OCI-LY3 (cell line): ENCODE data around the gene HAGH.

Experiments
- EZH2phosphoT487 ChIP-seq: fragments of 200-600 bp; shearing (Covaris generic); IDR thresholded peaks from 2 replicates; pipeline ENCODE4 v1.6.1; 2018; ENCODE audit warnings: antibody characterized with exemption, mixed run types, low read depth
- TF ChIP-seq, protein P1 (sequence below): fragments of 200-600, 300-600 bp; sonication (generic); IDR thresholded peaks from 2 replicates; pipeline ENCODE4 v1.5.1; 2014; ENCODE audit warnings: antibody characterized with exemption, low read length, low read depth

DNA sequence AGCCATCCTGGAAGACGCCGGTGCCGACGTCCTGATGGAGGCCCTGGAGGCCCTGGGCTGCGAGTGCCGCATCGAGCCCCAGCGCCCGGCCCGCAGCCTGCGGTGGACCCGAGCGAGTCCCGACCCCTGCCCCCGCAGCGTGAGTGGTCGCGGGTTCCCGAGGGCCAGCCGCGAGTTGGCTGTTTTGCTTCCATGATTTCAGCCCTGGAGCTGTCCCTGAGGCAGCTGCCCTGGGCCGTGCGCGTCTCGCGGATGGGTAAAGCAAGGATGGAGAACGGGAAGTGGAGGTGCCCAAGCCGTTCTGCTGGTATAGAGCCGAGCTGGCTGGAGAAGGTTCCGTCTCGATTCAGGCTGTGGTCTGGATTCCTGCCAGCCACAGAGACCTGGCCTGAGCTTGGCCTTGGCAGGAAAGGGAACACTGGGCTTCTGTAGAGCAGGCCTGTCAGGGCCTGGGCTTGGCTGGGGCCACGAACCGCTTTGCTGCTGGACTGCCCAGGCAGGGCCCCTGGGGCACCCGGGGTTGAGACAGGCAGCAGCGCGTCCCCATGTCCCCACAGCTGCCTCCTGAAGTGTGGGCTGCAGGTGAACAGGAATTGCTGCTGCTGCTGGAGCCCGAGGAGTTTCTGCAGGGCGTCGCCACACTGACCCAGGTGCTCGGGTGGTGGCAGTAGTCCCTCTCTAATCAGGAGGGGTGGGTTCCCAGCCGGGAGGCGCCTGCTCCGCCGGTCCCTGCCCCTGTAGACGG, 52.8 kb downstream of the HAGH start:
- TF ChIP-seq, protein P1, sequence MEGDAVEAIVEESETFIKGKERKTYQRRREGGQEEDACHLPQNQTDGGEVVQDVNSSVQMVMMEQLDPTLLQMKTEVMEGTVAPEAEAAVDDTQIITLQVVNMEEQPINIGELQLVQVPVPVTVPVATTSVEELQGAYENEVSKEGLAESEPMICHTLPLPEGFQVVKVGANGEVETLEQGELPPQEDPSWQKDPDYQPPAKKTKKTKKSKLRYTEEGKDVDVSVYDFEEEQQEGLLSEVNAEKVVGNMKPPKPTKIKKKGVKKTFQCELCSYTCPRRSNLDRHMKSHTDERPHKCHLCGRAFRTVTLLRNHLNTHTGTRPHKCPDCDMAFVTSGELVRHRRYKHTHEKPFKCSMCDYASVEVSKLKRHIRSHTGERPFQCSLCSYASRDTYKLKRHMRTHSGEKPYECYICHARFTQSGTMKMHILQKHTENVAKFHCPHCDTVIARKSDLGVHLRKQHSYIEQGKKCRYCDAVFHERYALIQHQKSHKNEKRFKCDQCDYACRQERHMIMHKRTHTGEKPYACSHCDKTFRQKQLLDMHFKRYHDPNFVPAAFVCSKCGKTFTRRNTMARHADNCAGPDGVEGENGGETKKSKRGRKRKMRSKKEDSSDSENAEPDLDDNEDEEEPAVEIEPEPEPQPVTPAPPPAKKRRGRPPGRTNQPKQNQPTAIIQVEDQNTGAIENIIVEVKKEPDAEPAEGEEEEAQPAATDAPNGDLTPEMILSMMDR = no peak
- TF ChIP-seq EZH2phosphoT487 = no peak
